KMS-11 (cell line): ENCODE data around the gene TXNRD2.

Experiments
- H2AFZ ChIP-seq: fragments of 200-600 bp; sonication (generic); 2 replicates; pipeline ENCODE4 v1.6.1; 2016; ENCODE audit warnings: antibody characterized with exemption, mixed run types, low read depth
- H3K27ac ChIP-seq: fragments of 200-600 bp; sonication (generic); 2 replicates; pipeline ENCODE4 v1.6.1; 2016; ENCODE audit warnings: mild to moderate bottlenecking, mixed run types
- H3K27me3 ChIP-seq: fragments of 200-600 bp; sonication (generic); 2 replicates; pipeline ENCODE4 v1.6.1; 2017; ENCODE audit warnings: mild to moderate bottlenecking, low read depth, mixed run types, moderate library complexity; ENCODE audit not compliant: insufficient read depth
- H3K36me3 ChIP-seq: fragments of 200-600 bp; sonication (generic); 2 replicates; pipeline ENCODE4 v1.6.1; 2017; ENCODE audit warnings: mild to moderate bottlenecking, mixed run types; ENCODE audit not compliant: insufficient read depth
- H3K4me1 ChIP-seq: fragments of 200-600 bp; sonication (generic); 2 replicates; pipeline ENCODE4 v1.6.1; 2016; ENCODE audit warnings: mild to moderate bottlenecking, low read depth, mixed run types; ENCODE audit not compliant: poor library complexity, severe bottlenecking
- H3K4me2 ChIP-seq: fragments of 200-600 bp; sonication (generic); 2 replicates; pipeline ENCODE4 v1.7.0; 2016; ENCODE audit warnings: mild to moderate bottlenecking, mixed run types
- H3K4me3 ChIP-seq: fragments of 200-600 bp; sonication (generic); IDR thresholded peaks from 2 replicates; pipeline ENCODE4 v1.6.1; 2017; ENCODE audit warnings: low read depth, low read length, mixed read lengths; ENCODE audit not compliant: insufficient read depth
- H3K79me2 ChIP-seq: fragments of 200-600 bp; sonication (generic); 2 replicates; pipeline ENCODE4 v1.6.1; 2016; ENCODE audit warnings: low read depth, mixed run types; ENCODE audit not compliant: insufficient read depth
- H3K9ac ChIP-seq: fragments of 200-600 bp; sonication (generic); 2 replicates; pipeline ENCODE4 v1.6.1; 2016; ENCODE audit warnings: mild to moderate bottlenecking, mixed run types
- H4K20me1 ChIP-seq: fragments of 200-600 bp; sonication (generic); 2 replicates; pipeline ENCODE4 v1.6.1; 2016; ENCODE audit warnings: mild to moderate bottlenecking, mixed run types; ENCODE audit not compliant: insufficient read depth
- CTCF ChIP-seq: fragments of 200-600 bp; sonication (generic); conservative IDR thresholded peaks from 2 replicates; pipeline ENCODE4 v1.6.1; 2017; ENCODE audit warnings: low read depth, mild to moderate bottlenecking, antibody characterized with exemption, low read length, moderate library complexity, mixed read lengths

The TXNRD2 gene

GRCh38 chr22:19882446-19883381, 58.9 kb downstream of the TXNRD2 start:
- Histone ChIP-seq H3K36me3 (no peaks in the 10 kb centered on the region), H3K79me2 (no peaks in the 10 kb centered on the region), H3K4me2 (no peak overlapping the region), H3K9ac (no peak overlapping the region), H3K4me3 (no peak overlapping the region), H4K20me1 (no peaks in the 10 kb centered on the region), H3K4me1 (no peaks in the 10 kb centered on the region), H3K27ac (no peak overlapping the region), H3K27me3 (no peaks in the 10 kb centered on the region), H2AFZ (no peak overlapping the region)
- no peak for TF ChIP-seq CTCF

GRCh38 chr22:19880786-19881569, 60.6 kb downstream of the TXNRD2 start:
- H3K79me2 ChIP-seq, result no peaks in the 10 kb centered on the region
- no peaks in the 10 kb centered on the region for H3K36me3 ChIP-seq
- no peak overlapping the region for H3K9ac ChIP-seq
- H3K4me1 ChIP-seq, result no peaks in the 10 kb centered on the region
- no peak overlapping the region for H3K27ac ChIP-seq
- no peaks in the 10 kb centered on the region for H3K27me3 ChIP-seq
- TF ChIP-seq CTCF, result no peak
- no peaks in the 10 kb centered on the region for H4K20me1 ChIP-seq
- no peak overlapping the region for H3K4me2 ChIP-seq
- no peak overlapping the region for H2AFZ ChIP-seq
- H3K4me3 ChIP-seq, result no peak overlapping the region

- Histone ChIP-seq H3K27ac (no peak overlapping the region), H2AFZ (no peak overlapping the region), H3K27me3 (no peaks in the 10 kb centered on the region), H4K20me1 (no peaks in the 10 kb centered on the region), H3K4me3 (no peak overlapping the region), H3K9ac (no peak overlapping the region), H3K4me1 (no peaks in the 10 kb centered on the region), H3K4me2 (no peak overlapping the region), H3K36me3 (no peaks in the 10 kb centered on the region), H3K79me2 (no peaks in the 10 kb centered on the region)
- no peak for TF ChIP-seq CTCF
Observed at GRCh38 chr22:19879992-19880785, 61.4 kb downstream of the TXNRD2 start.

GRCh38 chr22:19879643-19879991, 62.0 kb downstream of the TXNRD2 start:
- no peak overlapping the region for H3K4me2 ChIP-seq
- no peaks in the 10 kb centered on the region for H3K79me2 ChIP-seq
- H3K36me3 ChIP-seq, result no peaks in the 10 kb centered on the region
- H2AFZ ChIP-seq, result no peak overlapping the region
- H4K20me1 ChIP-seq, result no peaks in the 10 kb centered on the region
- no peak for TF ChIP-seq CTCF
- no peak overlapping the region for H3K27ac ChIP-seq
- no peaks in the 10 kb centered on the region for H3K27me3 ChIP-seq
- H3K9ac ChIP-seq, result no peak overlapping the region
- no peak overlapping the region for H3K4me3 ChIP-seq
- no peaks in the 10 kb centered on the region for H3K4me1 ChIP-seq
